ENCODE measurements around the gene FANCI. TPM values are rescaled to one million over a fixed set of nuclear protein-coding genes. Genes with fewer than 3 reads are reported as not detected.

Gene FANCI
- total and polyA plus RNA-seq, 2 of the 13 experiments (the other 11 are each of a cell fraction or from before 2014, with no cell fraction given) = 15.7 to 68.8 TPM

- TF ChIP-seq NCOR1 (IDR thresholded peaks at IDR 0.05; ENCODE audit: borderline replicate concordance, low read length) (peak; percentile 35; the same call in 1 of the 2 replicates), ZNF382 (CRISPR knock-in tag; IDR thresholded peaks at IDR 0.05; ENCODE audit: borderline replicate concordance) (no peak), ZSCAN30 (CRISPR knock-in tag; IDR thresholded peaks at IDR 0.05) (no peak), ZXDC (CRISPR knock-in tag; IDR thresholded peaks at IDR 0.05) (no peak), TSC22D2 (CRISPR knock-in tag; IDR thresholded peaks at IDR 0.05; ENCODE audit: borderline replicate concordance) (no peak), ZNF124 (CRISPR knock-in tag; IDR thresholded peaks at IDR 0.05) (no peak), IRF2 (CRISPR knock-in tag; IDR thresholded peaks at IDR 0.05) (0 out of 2 replicates have a peak, but pooled peaks have one; percentile 18), TRAFD1 (CRISPR knock-in tag; IDR thresholded peaks at IDR 0.05; ENCODE audit: borderline replicate concordance) (0 out of 2 replicates have a peak, but pooled peaks have one; percentile 56), CAMTA2 (CRISPR knock-in tag; IDR thresholded peaks at IDR 0.05; ENCODE audit: borderline replicate concordance) (no peak), ELF4 (CRISPR knock-in tag; IDR thresholded peaks at IDR 0.05; ENCODE audit: borderline replicate concordance) (0 out of 2 replicates have a peak, but pooled peaks have one; percentile 52), NR2F2 (IDR thresholded peaks at IDR 0.05; ENCODE audit: borderline replicate concordance, low read depth) (no peak), CBX2 (IDR thresholded peaks at IDR 0.05; ENCODE audit: low read depth, low read length) (no peak), CBX2 (CRISPR knock-in tag; IDR thresholded peaks at IDR 0.05; ENCODE audit: low read depth) (no peak), FLYWCH1 (CRISPR knock-in tag; IDR thresholded peaks at IDR 0.05) (no peak), NPAS2 (CRISPR knock-in tag; IDR thresholded peaks at IDR 0.05; ENCODE audit: borderline replicate concordance) (no peak), ZNF788 (CRISPR knock-in tag; IDR thresholded peaks at IDR 0.05; ENCODE audit: borderline replicate concordance) (no peak), DPF2 (CRISPR knock-in tag; IDR thresholded peaks at IDR 0.05; ENCODE audit: borderline replicate concordance, low read depth) (no peak), E2F5 (CRISPR knock-in tag; conservative IDR thresholded peaks at IDR 0.05) (no peak), MTA1 (CRISPR knock-in tag; IDR thresholded peaks at IDR 0.05; ENCODE audit: borderline replicate concordance) (no peak), CEBPG (CRISPR knock-in tag; IDR thresholded peaks at IDR 0.05) (no peak), SNAPC5 (CRISPR knock-in tag; IDR thresholded peaks at IDR 0.05; ENCODE audit: borderline replicate concordance) (no peak)
Measured at GRCh38 chr15:89315375-89315929, 71.7 kb downstream of the FANCI start (continued).

All from HepG2 (cell line).